ENCODE measurements around the gene KCNIP1.
A peak's percentile ranks its signal among the peaks of the same experiment; 100 is the strongest.

The KCNIP1 gene

DNA sequence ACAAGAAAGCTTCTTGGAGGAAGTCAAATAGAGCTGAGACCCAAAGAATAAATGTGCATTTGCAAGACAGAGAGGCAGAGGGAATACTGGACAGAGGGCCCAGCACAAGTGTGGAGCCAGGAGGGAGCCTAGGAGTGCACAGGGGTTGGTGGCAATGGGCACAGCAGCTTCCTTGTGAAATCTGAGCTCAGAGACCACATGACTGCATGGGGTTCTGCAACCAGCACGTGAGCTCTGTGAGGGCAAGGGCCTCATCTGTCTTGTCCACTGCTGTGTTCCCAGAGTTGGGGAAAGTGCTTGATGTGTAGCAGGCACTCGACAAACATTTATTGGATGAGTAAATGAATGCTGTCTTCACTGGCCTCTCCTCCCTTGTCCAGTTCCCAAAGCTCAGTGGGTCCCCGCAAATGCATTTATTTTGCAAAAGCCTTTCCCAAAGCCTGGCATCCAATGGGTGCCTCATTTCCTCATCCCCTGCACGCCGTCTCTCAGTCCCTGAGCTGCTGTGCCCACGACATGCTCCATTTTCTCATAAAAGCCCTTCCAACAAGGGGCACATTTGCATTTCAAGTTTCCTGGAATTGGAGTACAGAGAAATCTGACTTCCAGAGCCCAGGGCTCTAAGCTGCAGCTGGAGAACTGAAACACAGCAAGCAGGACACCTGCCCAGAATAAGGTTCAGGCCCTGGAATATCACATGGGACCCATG, 58.5 kb downstream of the KCNIP1 start:
- TF ChIP-seq, protein P1, sequence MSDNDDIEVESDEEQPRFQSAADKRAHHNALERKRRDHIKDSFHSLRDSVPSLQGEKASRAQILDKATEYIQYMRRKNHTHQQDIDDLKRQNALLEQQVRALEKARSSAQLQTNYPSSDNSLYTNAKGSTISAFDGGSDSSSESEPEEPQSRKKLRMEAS (IDR thresholded peaks at IDR 0.05): peak; percentile 81
- TF ChIP-seq, protein P2, sequence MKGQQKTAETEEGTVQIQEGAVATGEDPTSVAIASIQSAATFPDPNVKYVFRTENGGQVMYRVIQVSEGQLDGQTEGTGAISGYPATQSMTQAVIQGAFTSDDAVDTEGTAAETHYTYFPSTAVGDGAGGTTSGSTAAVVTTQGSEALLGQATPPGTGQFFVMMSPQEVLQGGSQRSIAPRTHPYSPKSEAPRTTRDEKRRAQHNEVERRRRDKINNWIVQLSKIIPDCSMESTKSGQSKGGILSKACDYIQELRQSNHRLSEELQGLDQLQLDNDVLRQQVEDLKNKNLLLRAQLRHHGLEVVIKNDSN (IDR thresholded peaks at IDR 0.05): peak; percentile 89
- no peak for TF ChIP-seq EGR1 (IDR thresholded peaks at IDR 0.05)

DNA sequence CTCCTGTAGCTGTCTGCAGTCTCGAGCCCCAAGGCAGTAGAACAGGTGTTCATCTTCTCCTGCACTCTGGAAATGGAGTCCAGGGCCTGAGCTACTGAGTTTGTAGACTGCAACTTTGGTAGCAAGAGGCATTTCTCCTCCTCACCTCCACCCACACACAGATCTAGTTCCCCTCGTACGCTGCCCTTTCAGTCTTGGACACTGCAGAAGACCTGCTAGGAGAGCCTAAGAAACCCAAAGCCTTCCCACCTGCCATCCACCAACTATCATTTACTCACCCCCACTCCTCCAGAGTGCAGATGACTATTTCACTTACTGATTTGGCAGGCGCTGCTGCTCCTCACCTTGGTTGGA, 59.0 kb downstream of the KCNIP1 start:
- TF ChIP-seq CREB1 (IDR thresholded peaks at IDR 0.05; ENCODE audit: low read depth) (no peak), RAD21 (IDR thresholded peaks at IDR 0.05; ENCODE audit: low read depth) (no peak), TCF12 (IDR thresholded peaks at IDR 0.05; ENCODE audit: low read depth) (no peak), YY1 (IDR thresholded peaks at IDR 0.05; ENCODE audit: low read depth) (no peak)
- TF ChIP-seq, protein P2 (IDR thresholded peaks at IDR 0.05): no peak

- no peak for TF ChIP-seq CREB1 (IDR thresholded peaks at IDR 0.05; ENCODE audit: low read depth)
- TF ChIP-seq, protein P3, sequence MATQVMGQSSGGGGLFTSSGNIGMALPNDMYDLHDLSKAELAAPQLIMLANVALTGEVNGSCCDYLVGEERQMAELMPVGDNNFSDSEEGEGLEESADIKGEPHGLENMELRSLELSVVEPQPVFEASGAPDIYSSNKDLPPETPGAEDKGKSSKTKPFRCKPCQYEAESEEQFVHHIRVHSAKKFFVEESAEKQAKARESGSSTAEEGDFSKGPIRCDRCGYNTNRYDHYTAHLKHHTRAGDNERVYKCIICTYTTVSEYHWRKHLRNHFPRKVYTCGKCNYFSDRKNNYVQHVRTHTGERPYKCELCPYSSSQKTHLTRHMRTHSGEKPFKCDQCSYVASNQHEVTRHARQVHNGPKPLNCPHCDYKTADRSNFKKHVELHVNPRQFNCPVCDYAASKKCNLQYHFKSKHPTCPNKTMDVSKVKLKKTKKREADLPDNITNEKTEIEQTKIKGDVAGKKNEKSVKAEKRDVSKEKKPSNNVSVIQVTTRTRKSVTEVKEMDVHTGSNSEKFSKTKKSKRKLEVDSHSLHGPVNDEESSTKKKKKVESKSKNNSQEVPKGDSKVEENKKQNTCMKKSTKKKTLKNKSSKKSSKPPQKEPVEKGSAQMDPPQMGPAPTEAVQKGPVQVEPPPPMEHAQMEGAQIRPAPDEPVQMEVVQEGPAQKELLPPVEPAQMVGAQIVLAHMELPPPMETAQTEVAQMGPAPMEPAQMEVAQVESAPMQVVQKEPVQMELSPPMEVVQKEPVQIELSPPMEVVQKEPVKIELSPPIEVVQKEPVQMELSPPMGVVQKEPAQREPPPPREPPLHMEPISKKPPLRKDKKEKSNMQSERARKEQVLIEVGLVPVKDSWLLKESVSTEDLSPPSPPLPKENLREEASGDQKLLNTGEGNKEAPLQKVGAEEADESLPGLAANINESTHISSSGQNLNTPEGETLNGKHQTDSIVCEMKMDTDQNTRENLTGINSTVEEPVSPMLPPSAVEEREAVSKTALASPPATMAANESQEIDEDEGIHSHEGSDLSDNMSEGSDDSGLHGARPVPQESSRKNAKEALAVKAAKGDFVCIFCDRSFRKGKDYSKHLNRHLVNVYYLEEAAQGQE (IDR thresholded peaks at IDR 0.05; ENCODE audit: low read depth): no peak
Observed at GRCh38 chr5:170563824-170564567, 60.2 kb downstream of the KCNIP1 start.

GRCh38 chr5:170565072-170565471, 61.3 kb downstream of the KCNIP1 start:
- TF ChIP-seq, protein P3 (IDR thresholded peaks at IDR 0.05; ENCODE audit: low read depth): peak; percentile 60; the same call in 1 of the 2 replicates
- TF ChIP-seq, protein P2 (IDR thresholded peaks at IDR 0.05): no peak

DNA sequence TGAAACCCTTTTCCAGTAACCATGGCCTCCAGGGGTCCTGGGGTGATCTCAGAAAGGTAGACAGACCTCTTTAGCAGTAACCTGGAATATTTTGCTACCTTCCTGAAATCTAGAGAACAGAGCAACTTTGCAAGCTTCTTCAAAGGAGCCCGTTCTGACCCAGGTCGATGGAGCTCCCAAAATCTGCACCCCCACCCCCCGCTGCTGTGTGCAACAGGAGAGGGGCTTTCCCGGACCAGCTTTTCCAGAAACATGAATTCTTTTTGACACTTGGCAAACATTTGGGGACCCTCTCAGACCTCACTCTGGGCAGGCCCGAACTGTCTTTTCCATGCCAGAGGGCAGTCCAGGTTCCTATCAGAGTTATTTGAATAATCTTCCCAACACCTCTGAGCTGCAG, 65.3 kb downstream of the KCNIP1 start:
- TF ChIP-seq EP300 (IDR thresholded peaks at IDR 0.05; ENCODE audit: borderline replicate concordance) (no peak), CEBPB (IDR thresholded peaks at IDR 0.05) (no peak), RAD21 (IDR thresholded peaks at IDR 0.05; ENCODE audit: low read depth) (no peak)
- TF ChIP-seq, protein P2 (IDR thresholded peaks at IDR 0.05): no peak

DNA sequence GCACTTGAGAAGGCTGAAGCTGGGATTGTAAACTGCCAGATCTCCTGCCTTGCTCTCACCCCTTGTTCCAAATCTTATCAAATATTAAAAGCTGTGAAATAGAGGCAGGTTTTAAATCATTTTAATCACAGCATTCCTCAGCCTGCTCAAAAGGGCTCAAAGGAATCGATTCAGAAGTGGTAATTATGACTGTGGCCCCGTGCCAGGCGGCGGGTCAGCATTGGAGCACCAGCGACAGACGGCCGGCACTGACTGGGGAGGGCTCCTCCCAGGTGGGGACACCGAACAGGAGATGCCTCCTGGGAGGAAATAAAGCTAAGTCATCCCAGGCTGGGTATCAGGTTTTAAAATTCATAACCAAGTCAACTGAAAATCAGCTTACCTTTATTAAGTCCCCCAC, 66.7 kb downstream of the KCNIP1 start:
- TF ChIP-seq NFIC (IDR thresholded peaks at IDR 0.05) (peak; percentile 79), EP300 (IDR thresholded peaks at IDR 0.05; ENCODE audit: borderline replicate concordance) (peak; percentile 54; the same call in 1 of the 2 replicates), ZBTB7A (IDR thresholded peaks at IDR 0.05; ENCODE audit: low read depth) (no peak), RAD21 (IDR thresholded peaks at IDR 0.05; ENCODE audit: low read depth) (no peak), TCF12 (IDR thresholded peaks at IDR 0.05; ENCODE audit: low read depth) (peak; percentile 36; the same call in 1 of the 2 replicates)

- TF ChIP-seq RAD21 (IDR thresholded peaks at IDR 0.05; ENCODE audit: low read depth) (peak; percentile 42; the same call in 1 of the 2 replicates), NFIC (IDR thresholded peaks at IDR 0.05) (peak; percentile 75), TCF12 (IDR thresholded peaks at IDR 0.05; ENCODE audit: low read depth) (peak; percentile 86), CEBPB (IDR thresholded peaks at IDR 0.05) (no peak), FOXM1 (IDR thresholded peaks at IDR 0.05; ENCODE audit: borderline replicate concordance, low read depth) (peak; percentile 80; the same call in 1 of the 2 replicates), YY1 (IDR thresholded peaks at IDR 0.05; ENCODE audit: low read depth) (0 out of 2 replicates have a peak, but pooled peaks have one; percentile 16), EP300 (IDR thresholded peaks at IDR 0.05; ENCODE audit: borderline replicate concordance) (peak; percentile 88), TEAD4 (IDR thresholded peaks at IDR 0.05) (peak; percentile 96)
- TF ChIP-seq, protein P1 (IDR thresholded peaks at IDR 0.05): no peak
Observed at GRCh38 chr5:170571281-170571731, 67.5 kb downstream of the KCNIP1 start.

All from Ishikawa (cell line).